ENCODE measurements around the gene FADD.
"Not testable (repeated sequence)": the region's sequence is repeated elsewhere in the genome, so short reads cannot be mapped to it uniquely, and the experiment has no call there.

FADD gene

DNA sequence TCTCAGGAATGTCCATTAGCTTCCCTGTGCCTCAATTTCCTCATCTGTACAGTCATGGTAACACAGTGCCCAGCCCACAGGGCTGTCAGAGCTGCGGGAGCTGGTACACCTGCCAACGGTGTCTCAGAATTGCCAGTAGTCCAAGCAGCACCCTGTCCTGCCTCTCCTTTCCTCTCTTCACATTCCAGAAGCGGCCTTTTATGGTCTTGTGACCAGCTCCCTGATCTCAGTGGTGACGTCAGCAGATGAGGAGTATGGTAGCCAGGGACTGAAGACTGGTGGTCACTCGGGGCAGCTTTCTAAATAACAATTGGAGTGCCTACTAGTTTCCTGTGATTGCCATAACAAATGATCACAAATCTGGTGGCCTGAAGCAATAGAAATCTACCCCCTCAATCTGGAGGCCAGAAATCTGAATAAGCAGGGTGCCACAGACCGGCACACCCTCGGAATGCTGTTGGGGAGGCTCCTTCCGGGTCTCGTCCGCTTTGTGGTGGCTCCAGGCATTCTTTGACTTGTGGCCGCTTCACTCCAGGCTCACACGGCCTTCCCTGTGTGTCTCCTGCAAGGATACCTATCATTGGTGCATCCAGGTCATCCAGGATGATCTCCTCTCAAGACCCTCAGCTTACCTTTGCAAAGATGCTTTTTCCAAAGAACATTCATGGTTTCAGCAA lies 2.1 kb downstream of the FADD start:
- DNase-seq (ENCODE audit: low read depth), result no peak

DNA sequence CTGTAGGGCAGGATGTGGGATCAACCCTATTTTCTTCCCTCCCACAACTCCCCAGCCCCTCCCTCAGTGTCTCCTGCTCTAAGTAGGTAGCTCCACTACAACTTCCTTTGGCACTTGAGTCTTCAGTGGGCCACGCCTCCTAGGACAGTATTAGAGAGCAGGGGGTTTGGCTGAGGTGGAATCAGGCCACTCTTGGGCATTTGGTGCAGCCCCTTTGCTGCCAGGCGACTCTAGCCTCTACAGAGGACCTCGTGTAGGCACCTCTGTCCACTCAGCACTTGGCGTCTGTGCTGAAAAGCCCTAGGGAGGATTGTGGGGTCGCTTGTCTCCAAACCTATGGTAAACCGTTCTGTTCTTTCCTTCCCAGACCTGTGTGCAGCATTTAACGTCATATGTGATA lies 2.7 kb downstream of the FADD start:
- no peak for DNase-seq (ENCODE audit: low read depth)

DNA sequence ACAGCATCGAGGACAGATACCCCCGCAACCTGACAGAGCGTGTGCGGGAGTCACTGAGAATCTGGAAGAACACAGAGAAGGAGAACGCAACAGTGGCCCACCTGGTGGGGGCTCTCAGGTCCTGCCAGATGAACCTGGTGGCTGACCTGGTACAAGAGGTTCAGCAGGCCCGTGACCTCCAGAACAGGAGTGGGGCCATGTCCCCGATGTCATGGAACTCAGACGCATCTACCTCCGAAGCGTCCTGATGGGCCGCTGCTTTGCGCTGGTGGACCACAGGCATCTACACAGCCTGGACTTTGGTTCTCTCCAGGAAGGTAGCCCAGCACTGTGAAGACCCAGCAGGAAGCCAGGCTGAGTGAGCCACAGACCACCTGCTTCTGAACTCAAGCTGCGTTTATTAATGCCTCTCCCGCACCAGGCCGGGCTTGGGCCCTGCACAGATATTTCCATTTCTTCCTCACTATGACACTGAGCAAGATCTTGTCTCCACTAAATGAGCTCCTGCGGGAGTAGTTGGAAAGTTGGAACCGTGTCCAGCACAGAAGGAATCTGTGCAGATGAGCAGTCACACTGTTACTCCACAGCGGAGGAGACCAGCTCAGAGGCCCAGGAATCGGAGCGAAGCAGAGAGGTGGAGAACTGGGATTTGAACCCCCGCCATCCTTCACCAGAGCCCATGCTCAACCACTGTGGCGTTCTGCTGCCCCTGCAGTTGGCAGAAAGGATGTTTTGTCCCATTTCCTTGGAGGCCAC lies 3.3 kb downstream of the FADD start:
- DNase-seq (ENCODE audit: low read depth), result no peak

GRCh38 chr11:70206982-70207376 lies 3.9 kb downstream of the FADD start:
- DNase-seq (ENCODE audit: low read depth), result no peak

- no peak for DNase-seq (ENCODE audit: low read depth)
Measured at GRCh38 chr11:70207531-70208131, 4.5 kb downstream of the FADD start.

DNA sequence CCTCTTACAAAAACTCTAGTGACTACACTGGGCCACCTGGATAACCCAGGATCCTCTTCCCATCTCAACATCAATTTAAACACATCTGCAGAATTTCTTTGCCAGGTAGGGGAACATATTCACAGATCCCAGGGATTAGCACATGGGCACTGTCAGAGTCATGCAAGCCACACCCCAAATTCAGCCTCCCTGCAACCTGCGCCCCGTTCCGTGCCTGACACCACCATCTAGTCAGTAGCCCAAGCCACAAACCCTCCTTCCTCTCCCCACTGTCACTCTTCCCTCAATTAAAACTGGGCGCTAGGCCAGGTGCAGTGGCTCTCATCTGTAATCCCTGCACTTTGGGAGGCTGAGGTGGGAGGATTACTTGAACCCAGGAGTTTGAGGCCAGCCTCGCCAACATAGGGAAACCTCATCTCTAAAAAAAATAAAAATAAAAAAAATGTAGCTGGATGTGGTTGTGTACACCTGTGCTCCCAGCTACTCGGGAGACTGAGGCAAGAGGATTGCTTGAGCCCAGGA lies 6.4 kb downstream of the FADD start:
- no peak for DNase-seq (ENCODE audit: low read depth)

DNA sequence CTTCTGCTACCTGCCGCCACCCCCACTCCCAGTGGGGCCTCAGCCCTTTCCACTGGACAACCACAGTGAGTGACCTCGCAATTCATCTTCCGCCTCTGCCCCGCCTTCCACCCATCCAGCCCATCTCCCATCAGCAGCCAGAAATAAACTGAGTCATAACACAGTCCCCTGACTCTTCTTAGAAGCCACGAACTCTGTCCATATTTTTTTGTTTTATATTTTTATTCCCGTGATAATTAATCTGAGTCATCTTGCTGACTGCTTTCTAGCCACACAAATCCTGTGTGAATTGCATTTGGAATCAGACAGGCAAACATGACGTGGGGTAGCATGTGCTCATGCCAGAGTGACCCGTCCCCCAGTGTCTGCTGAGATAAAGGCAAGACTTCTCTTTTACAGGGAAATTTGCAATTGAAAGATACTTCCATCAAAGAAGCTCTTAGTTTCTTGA lies 7.0 kb downstream of the FADD start:
- no peak for DNase-seq (ENCODE audit: low read depth)

DNA sequence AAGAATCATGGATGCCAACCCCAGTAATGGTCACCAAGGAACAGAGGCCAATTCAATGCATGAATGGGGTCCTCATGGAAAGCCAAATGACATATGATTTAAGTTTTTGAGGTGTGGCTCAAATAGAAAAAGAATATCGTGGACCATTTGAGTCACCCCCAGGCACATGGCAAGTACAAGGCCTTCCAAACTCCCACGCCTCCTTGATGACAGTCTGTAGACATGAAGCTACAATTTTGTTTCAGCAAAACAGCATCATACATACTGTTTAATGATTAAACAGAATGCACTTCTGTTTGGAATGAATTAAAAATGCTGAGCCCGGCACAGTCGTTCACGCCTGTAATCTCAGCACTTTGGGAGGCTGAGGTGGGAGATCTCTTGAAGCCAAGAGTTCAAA lies 7.4 kb downstream of the FADD start:
- no peak for DNase-seq (ENCODE audit: low read depth)

GRCh38 chr11:70212227-70212811 lies 9.2 kb downstream of the FADD start:
- DNase-seq (ENCODE audit: low read depth), result no peak

- DNase-seq (ENCODE audit: low read depth), result not testable (repeated sequence)
Measured at GRCh38 chr11:70217388-70217787, 14.3 kb downstream of the FADD start.

DNA sequence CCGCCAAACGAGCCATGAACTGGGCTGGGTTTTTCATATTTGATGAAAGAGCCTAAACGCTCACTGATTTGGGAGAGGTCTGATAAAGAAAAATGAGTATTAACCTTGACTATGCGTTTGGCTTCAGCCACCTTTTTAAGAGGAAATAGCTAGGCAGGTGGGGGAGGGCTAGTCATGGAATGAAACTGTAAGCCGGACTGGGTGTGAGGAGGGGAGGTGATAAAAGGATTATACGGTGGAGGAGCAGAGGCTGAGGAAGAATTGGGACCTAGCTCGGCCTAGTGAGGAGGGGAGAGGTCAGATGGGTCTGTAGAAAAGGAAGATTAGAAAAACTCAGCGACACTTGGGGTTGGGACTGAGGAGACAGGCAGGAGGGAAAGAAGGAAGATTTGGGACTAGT lies 15.0 kb downstream of the FADD start:
- not testable (repeated sequence) for DNase-seq (ENCODE audit: low read depth)

DNA sequence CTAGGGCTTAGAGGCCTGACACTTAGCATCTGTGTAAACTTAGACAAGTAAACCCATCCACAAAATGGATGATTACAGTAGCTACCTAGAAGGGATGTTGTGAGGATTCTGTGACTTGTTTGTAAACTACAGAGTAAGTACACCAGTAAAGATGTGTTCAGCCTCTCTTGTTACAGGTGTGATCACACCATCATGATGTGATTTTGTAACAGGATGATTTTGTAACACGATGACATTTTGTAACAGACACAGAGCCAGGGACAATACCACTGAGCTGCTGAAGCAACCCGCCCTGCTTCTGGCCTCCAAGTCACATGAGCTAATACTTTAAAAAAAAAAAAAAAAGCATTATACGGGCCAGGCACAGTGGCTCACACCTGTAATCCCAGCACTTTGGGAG lies 17.0 kb downstream of the FADD start:
- no peak for DNase-seq (ENCODE audit: low read depth)

GRCh38 chr11:70220920-70221319 lies 17.8 kb downstream of the FADD start:
- DNase-seq (ENCODE audit: low read depth), result no peak

DNA sequence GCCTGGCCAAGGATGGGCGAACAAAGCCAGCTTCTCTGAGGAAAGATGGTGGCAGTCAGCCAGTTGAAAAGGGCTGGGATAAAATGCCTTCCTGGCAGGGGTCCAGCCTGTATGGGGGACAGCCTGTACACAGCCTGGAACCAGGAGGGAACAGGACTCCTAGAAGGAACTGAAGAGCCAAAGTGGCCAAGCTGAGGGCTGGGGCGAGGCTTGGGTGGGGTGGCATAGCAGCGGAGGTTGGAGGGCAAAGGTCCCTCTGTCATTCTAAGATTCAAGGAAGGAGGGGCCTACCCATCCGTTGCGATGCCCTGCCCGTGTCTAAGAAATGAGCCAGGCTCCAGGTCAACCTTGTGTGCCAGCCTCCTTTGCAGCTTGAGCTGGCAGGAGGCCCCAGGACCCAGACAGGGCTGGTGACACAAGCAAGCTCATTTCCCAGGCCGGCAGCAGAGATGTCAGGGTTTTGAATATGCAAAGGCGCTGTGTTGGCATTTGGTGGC lies 22.6 kb downstream of the FADD start:
- no peak for DNase-seq (ENCODE audit: low read depth)

DNA sequence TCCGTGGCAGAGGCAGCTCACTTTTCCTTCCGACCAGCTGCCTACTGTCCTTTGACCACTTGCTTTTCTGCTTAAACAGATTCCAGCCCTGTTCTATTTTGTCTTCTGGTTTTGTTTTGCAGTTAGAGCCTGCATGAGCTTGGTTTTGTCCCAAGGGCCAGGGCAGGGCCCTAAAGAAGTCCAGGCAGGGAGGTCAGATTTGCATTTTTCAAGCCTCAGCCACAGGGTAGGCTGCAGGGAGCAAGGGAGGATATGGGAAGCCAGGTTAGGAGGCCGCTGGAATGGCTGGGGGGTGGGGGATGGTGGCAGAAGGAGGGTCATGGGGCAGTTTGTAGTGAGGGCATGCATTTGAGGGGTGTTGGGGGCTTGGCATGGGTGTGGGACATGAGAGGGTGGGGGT lies 23.1 kb downstream of the FADD start:
- DNase-seq (ENCODE audit: low read depth), result no peak

- DNase-seq (ENCODE audit: low read depth), result no peak
Measured at GRCh38 chr11:70226967-70227366, 23.9 kb downstream of the FADD start.

DNA sequence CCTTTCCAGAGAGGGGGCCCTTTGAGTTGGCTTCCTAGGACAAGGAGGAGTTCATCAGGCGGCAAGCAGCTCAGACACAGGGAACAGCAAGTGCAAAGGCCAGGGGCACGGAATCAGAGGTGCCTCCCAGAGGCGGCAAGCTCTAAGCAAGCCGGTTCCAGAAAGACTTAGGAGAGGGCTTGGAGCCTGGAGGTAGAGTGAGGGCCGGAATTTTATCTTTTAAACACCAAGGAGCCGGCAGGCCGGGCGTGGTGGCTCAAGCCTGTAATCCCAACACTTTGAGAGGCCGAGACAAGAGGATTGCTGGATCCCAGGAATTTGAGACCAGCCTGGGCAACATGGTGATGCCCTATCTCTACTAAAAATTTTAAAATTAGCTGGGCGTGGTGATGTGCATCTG lies 26.6 kb downstream of the FADD start:
- no peak for DNase-seq (ENCODE audit: low read depth)

GRCh38 chr11:70230151-70230839 lies 27.2 kb downstream of the FADD start:
- DNase-seq (ENCODE audit: low read depth), result no peak

DNA sequence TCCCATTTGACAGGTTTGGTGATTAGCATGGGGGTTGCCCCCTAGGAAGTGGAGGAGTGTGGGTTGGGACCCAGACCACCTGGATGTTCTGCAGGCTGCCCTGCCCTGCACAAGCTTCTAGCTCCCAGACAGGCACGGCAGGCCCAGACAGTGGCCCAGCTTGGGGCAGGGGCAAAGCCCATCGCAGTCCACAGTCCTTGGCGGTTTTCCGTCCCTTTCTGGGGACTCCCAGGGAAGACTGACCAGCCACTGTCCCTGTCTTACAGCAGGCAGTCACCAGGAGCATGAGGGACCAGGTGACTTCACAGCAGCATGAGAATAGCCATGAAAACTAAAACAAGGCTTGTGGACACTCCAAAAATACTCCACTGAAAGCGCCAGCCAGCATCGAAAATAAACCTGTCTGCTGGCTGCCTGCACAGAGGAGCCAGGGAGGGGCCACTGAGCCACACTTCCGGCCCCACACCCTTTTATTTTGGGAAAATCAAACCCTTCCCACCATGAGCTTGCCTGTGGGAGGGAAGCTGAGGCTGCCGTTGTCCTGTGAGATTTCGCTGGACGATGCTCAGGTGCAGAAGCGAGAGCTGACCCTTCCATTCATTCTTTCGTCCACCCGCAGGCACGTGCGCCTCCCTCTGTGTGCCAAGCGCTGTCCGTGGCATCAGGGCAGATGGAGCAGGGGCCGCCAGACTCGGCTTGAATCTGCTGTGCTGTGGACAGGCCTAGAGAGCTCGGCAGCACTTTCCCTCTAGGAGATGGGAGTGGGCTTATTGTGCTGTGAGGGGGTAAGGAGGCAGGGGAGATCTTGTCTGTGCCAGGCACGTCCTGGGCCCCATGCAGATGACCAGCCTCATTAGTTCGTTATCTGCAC lies 28.0 kb downstream of the FADD start:
- DNase-seq (ENCODE audit: low read depth), result no peak

- DNase-seq (ENCODE audit: low read depth), result no peak
Measured at GRCh38 chr11:70233034-70233433, 29.9 kb downstream of the FADD start.

DNA sequence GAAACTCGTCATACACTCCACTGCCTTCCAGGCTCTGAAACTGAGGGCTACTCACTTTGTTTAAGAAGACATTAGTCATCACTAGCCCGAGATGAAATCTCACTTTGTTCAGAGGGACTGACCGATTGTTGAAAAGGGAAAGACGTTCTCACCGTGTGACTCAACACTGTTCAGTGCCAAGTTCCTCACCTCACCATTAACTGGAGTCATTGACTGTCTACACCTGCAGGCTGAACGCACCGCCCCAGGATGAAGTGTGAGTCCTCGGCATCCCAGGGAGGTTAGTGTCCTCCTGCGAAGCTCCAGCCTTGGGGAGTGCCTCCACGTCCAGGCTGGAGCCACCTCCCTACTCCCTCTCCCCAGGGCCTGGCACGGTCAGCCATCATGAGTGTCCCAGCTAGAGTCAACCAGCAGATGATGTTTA lies 30.4 kb downstream of the FADD start:
- no peak for DNase-seq (ENCODE audit: low read depth)

Data from stimulated activated CD8-positive, alpha-beta memory T cell treated with anti-CD3 and anti-CD28 coated beads, Interleukin-15, amount 100 ng/mL, for 1 hour (primary cell).